ENCODE measurements around the gene ZNF75A.

ZNF75A gene

DNA sequence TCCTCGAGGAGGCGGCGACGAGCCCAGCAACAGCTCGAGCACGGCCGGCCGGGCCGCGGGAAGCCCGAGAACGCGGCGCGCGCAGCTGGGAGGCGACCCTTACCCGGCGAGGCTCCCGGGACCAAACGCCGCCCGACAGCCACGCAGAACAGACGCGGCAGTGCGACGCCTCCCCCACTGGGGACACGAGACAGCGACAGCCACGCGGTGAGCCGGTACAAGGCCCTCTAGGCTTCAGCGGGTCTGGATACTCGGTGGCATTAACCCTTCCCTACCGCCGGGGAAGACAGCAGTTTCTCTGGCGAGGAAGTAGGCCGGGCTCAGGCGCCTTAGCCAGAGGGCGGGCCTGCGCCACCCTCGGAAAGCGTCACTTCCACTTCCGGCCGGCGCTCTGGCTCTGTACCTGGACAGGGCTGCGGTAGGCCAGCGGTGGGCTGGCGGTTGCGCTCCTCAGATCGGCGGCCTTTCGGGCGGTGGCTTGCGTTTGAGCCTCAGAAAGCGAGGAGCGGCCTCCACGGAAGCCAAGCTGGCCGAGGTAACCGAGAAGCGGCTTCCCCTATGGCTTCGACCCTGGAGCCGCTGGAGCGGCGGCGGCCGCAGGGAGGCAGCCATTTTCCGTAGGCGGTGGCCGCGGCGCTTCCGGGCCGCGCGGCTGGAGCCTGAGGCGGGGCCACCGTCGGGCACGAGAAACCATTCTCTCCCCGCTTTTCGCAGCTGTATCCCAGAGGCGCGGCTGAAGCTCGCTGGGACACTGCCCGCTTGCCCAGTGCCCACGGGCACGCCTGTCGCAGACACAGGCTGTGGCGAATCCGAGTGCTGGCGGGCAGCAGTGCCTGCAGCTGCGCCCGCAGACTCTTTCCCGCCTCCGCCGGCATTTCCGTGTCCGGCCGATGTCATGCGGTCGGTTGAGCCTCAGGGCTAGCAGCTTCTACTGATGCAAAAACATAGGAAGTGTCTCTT, at the start of gene ZNF75A, which contains the start of gene TIGD7:
Gene ZNF75A (plus strand): TSS at position 389 of the 960 bp plus-strand sequence. CDS start 2,932 bp downstream, outside the sequence.
Gene TIGD7 (minus strand): TSS at position 322 of the 960 bp plus-strand sequence. CDS start 4,816 bp downstream, outside the sequence.
- TF ChIP-seq, protein P1, sequence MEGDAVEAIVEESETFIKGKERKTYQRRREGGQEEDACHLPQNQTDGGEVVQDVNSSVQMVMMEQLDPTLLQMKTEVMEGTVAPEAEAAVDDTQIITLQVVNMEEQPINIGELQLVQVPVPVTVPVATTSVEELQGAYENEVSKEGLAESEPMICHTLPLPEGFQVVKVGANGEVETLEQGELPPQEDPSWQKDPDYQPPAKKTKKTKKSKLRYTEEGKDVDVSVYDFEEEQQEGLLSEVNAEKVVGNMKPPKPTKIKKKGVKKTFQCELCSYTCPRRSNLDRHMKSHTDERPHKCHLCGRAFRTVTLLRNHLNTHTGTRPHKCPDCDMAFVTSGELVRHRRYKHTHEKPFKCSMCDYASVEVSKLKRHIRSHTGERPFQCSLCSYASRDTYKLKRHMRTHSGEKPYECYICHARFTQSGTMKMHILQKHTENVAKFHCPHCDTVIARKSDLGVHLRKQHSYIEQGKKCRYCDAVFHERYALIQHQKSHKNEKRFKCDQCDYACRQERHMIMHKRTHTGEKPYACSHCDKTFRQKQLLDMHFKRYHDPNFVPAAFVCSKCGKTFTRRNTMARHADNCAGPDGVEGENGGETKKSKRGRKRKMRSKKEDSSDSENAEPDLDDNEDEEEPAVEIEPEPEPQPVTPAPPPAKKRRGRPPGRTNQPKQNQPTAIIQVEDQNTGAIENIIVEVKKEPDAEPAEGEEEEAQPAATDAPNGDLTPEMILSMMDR (conservative IDR thresholded peaks at IDR 0.05; ENCODE audit: low read depth, low read length): no peak
- H3K4me3 ChIP-seq (ENCODE audit: low read length): peak within 1 kb of the TSS; percentile 59
- DNase-seq (ENCODE audit: low read depth): peak; percentile 65

DNA sequence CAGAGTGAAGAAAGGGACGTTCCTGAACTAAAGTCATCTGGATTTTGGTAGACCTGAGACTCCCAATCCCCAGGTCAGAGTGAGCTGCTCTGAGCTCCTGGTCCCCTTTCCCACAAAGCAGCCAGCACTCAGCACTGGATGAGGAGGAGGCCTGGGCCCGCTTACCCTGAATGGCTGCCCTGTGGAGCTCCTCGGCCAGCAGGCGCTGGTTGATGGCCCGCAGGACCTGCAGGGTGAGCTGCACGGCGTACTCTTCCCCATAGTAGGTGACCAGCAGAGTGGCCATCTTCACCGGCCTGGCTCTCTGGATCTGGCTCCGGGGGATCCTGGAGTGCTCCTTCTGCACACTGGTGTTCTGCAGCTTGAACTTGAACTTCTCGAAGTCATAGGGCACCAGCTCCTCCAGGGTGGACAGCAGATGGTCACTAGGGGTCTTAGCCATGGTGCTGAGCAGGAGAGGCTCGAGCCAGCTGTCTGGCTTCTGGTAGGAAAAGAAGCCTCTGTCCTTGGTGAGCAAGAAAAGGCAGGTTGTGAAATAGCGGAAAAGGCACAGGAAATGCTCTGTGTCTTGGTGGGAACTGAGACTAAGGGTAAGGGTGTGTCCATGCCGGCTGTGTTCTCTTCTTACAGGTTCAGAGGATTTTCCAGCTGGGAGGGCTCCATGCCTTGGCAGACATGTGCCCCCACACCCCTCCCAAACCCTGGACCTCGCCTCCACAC, 49.0 kb upstream of the ZNF75A start, which contains the start of gene MEFV:
Gene MEFV (minus strand): TSS at position 488 of the 720 bp plus-strand sequence. CDS start 46 bp downstream, at position 442.
- DNase-seq (ENCODE audit: low read depth): no peak
- H3K4me3 ChIP-seq (ENCODE audit: low read length): no peak within 1 kb of the TSS
- TF ChIP-seq, protein P1 (conservative IDR thresholded peaks at IDR 0.05; ENCODE audit: low read depth, low read length): no peak

DNA sequence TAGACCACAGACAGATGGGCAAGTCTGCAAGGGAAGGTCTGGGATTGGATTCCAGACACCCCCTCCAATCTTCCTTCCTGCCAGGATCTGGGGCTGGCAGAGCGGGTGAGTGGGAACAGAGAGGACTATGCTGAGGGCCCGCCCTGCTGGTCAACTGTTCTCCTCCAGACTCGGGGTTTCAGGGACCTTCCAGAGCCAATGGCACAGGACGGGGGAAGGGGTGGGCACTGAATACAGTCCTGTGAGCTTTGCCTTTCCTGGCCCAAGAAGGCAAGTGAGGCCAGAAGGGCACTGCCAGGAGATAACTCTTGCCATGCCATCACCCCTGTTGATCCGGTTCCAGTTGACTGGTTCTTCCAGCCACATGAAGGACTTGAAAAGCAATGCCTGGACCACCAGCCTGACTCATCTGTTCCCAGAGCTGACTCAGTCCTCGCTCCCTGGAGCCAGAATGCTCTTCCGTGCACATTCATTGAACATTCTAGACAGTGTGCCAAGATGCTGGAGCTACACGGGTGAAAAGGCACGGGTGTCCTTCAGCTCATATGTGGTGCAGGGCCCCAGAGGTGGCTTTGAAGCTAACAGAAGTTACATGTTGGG, 48.3 kb upstream of the ZNF75A start:
- no peak for DNase-seq (ENCODE audit: low read depth)
- H3K4me3 ChIP-seq (ENCODE audit: low read length): no peak overlapping the region
- TF ChIP-seq, protein P1 (conservative IDR thresholded peaks at IDR 0.05; ENCODE audit: low read depth, low read length): no peak

DNA sequence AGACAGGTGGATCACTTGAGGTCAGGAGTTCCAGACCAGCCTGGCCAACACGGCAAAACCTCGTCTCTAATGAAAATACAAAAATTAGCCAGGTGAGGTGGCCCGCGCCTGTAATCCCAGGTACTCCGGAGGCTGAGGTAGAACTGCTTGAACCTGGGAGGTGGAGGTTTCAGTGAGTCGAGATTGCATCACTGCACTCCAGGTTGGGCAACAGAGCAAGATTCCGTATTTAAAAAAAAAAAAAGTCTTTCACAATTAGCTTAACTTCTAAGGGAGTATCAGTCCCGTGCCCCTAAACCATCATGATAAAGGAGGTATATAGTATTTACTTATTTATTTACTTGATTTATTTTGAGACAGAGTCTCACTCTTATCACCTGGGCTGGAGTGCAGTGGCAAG, 45.5 kb upstream of the ZNF75A start:
- TF ChIP-seq, protein P1 (conservative IDR thresholded peaks at IDR 0.05; ENCODE audit: low read depth, low read length): no peak
- no peak for DNase-seq (ENCODE audit: low read depth)
- H3K4me3 ChIP-seq (ENCODE audit: low read length): no peak overlapping the region

DNA sequence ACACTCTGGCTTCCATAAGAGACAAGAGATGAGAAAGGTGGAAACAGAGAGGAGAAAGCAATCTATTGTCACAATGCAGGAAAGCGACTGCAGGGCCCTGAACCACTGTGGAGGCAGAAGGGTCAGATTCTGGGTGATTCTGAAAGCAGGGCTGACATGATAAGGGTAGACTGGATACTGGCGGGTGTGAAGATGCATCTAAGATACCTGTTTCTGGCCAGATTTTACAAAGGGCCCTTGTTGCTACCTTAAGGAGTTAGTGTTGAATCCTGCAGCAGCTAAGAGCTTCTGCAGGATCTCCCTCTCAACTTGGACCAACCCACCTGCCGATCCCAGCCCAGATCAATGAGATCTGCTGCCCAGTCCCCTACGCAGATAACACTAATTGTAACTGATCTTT, 42.8 kb upstream of the ZNF75A start:
- no peak for DNase-seq (ENCODE audit: low read depth)
- TF ChIP-seq, protein P1 (conservative IDR thresholded peaks at IDR 0.05; ENCODE audit: low read depth, low read length): no peak
- no peak overlapping the region for H3K4me3 ChIP-seq (ENCODE audit: low read length)

DNA sequence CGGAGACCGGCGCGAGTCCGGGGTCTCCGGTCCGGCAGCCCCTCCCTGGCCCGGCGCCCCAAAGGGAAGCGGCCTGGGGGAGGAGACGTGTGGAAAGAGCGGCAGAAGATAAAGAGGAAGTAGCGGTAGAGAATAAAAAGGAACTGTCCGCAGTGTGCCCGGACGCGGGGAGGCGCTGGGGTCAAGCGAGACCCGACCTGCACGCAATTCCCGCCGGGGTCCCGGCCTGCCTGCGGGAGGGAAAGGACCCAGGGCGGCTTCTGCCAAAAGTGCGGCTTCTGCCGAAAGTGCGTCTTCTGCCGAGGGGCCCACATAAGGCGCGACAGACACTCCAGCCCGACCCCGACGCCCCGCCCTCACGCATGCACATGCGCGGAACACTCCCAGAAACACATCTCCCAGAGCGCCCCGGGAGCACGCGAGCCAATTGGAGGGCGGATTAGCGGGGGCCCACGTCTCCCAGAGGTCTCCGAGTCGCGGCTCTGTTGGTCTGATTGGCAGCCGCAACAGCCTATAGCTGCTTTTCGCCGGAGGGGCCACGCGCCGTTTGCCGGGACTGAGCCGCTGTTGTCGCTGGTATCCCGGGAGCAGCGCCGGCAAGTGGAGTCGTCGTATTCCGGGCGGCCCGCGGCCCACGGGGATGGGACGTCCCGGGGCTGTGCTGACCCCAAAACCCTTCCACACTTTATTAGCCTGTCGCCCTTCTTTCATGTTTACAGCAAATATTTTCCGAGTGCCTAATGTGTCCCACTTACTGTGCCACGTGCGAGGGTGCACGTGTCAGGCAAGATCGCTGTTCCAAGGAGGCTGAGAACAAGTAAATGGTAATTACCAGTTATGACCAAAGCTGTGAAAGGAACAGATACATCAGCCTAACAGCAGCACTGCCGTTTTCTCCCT, 40.9 kb upstream of the ZNF75A start:
- H3K4me3 ChIP-seq (ENCODE audit: low read length): peak overlapping the region; percentile 71
- DNase-seq (ENCODE audit: low read depth): peak; percentile 89
- TF ChIP-seq, protein P1 (conservative IDR thresholded peaks at IDR 0.05; ENCODE audit: low read depth, low read length): peak; percentile 47

All from retinal pigment epithelial cell (primary cell).